ENCODE results near the gene TMED1.

TMED1 gene

DNA sequence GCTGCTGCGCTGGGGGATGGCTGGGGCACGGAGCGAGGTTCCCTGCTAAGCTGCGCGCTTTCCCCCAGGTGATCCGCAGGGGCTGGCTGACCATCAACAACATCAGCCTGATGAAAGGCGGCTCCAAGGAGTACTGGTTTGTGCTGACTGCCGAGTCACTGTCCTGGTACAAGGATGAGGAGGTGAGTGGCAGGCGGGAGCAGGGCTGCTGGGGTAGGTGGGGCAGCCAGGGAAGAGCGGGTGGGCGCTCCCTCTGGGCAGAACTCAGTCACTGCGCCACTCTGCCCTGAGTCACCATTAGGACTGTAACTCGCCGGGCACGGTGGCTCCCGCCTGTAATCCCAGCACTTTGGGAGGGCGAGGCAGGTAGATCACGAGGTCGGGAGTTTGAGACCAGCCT is 23.8 kb downstream of the TMED1 start:
- Histone ChIP-seq H3K4me1 (ENCODE audit: control insufficient read depth in 1 of 2, insufficient read depth in 2 of 2, low read length in 2 of 2) (peaks cover 4 to 8% of the 10 kb centered on the region in 2 experiments), H3K9ac (ENCODE audit: low read length) (no peak overlapping the region), H3K9me3 (ENCODE audit: insufficient read depth, low read depth, low read length) (peaks cover 3% of the 10 kb centered on the region), H3K4ac (ENCODE audit: low read depth, low read length) (no peak overlapping the region), H3K79me1 (ENCODE audit: low read length) (no peaks in the 10 kb centered on the region), H3K4me2 (ENCODE audit: low read length) (no peak overlapping the region), H2BK120ac (ENCODE audit: insufficient read depth, low read length, poor library complexity) (no peak overlapping the region), H2AFZ (ENCODE audit: insufficient read depth, low read length, poor library complexity) (no peak overlapping the region), H4K12ac (ENCODE audit: low read depth, low read length) (peak overlapping the region; percentile 31), H2AK5ac (ENCODE audit: low read length) (no peak overlapping the region), H3K27me3 (ENCODE audit: insufficient read depth, low read length) (no peaks in the 10 kb centered on the region), H4K91ac (ENCODE audit: low read depth, low read length) (no peak overlapping the region), H4K8ac (ENCODE audit: low read depth, low read length) (no peak overlapping the region), H3K4me3 (ENCODE audit: low read depth, low read length) (no peak overlapping the region), H2BK5ac (ENCODE audit: low read depth, low read length, poor library complexity) (no peak overlapping the region), H3K27ac (ENCODE audit: low read depth, low read length) (no peak overlapping the region), H3K14ac (ENCODE audit: low read length) (no peak overlapping the region), H3K23ac (ENCODE audit: low read length) (no peak overlapping the region), H3K79me2 (ENCODE audit: control insufficient read depth, insufficient read depth, low read length, poor library complexity) (no peaks in the 10 kb centered on the region), H2BK12ac (ENCODE audit: low read length) (no peak overlapping the region), H3K36me3 (ENCODE audit: control insufficient read depth in 1 of 2, insufficient read depth in 2 of 2, low read length in 2 of 2) (peaks cover 53 to 65% of the 10 kb centered on the region in 2 experiments), H3K18ac (ENCODE audit: low read length) (no peak overlapping the region)
- no peak for DNase-seq
- no CpG with 5 or more reads among the region's 19 CpGs for WGBS (ENCODE audit: extremely low coverage, insufficient coverage, insufficient read length)

DNA sequence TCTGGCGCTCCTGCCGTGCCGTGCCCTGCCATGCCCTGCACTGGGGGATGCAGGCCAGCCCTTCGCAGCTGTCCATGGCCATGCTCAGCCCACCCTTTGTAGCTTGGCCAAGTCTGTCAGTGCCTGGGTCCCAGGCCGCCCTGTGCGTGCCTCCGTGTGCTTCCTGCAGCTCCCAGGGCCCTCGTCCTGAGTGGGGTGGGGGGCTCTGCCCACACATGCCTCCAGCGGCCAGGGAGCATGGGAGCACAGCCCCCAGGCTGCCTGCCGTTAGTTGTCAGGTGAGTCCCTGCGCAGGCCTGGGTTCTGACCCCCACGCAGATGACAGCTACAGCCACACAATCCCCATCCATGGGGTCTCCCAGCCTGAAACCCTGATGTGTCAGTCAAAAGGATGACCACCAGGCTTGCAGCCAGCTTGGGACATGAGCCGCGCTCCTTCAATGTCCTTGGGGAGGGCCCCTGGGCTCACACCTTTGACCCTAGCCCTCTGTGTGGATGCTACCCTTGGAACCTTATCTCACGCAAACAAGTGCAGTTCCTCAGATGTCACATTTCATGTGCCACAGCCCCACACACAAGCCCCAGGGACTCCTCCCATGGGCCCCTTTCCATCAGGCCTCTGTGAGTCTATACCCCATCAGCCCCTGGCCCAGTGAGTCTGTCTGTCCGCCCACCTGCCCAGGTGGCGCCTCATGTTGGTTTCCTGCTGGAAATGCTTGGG is 24.5 kb downstream of the TMED1 start:
- no peak overlapping the region for H3K23ac ChIP-seq (ENCODE audit: low read length)
- no peaks in the 10 kb centered on the region for H3K79me1 ChIP-seq (ENCODE audit: low read length)
- H3K9me3 ChIP-seq (ENCODE audit: insufficient read depth, low read depth, low read length), result peaks cover 3% of the 10 kb centered on the region
- no peak overlapping the region for H4K12ac ChIP-seq (ENCODE audit: low read depth, low read length)
- no peak overlapping the region for H4K8ac ChIP-seq (ENCODE audit: low read depth, low read length)
- no peak overlapping the region for H2BK12ac ChIP-seq (ENCODE audit: low read length)
- peaks cover 4 to 8% of the 10 kb centered on the region in 2 experiments for H3K4me1 ChIP-seq (ENCODE audit: control insufficient read depth in 1 of 2, insufficient read depth in 2 of 2, low read length in 2 of 2)
- H3K14ac ChIP-seq (ENCODE audit: low read length), result no peak overlapping the region
- H3K4me2 ChIP-seq (ENCODE audit: low read length), result no peak overlapping the region
- H2AFZ ChIP-seq (ENCODE audit: insufficient read depth, low read length, poor library complexity), result no peak overlapping the region
- no peaks in the 10 kb centered on the region for H3K27me3 ChIP-seq (ENCODE audit: insufficient read depth, low read length)
- no peak overlapping the region for H2BK5ac ChIP-seq (ENCODE audit: low read depth, low read length, poor library complexity)
- no peak overlapping the region for H3K27ac ChIP-seq (ENCODE audit: low read depth, low read length)
- no peak overlapping the region for H3K9ac ChIP-seq (ENCODE audit: low read length)
- no peak overlapping the region for H3K4ac ChIP-seq (ENCODE audit: low read depth, low read length)
- no peak overlapping the region for H4K91ac ChIP-seq (ENCODE audit: low read depth, low read length)
- H2AK5ac ChIP-seq (ENCODE audit: low read length), result no peak overlapping the region
- no CpG with 5 or more reads among the region's 17 CpGs for WGBS (ENCODE audit: extremely low coverage, insufficient coverage, insufficient read length)
- no peak overlapping the region for H3K18ac ChIP-seq (ENCODE audit: low read length)
- H3K4me3 ChIP-seq (ENCODE audit: low read depth, low read length), result no peak overlapping the region
- no peaks in the 10 kb centered on the region for H3K79me2 ChIP-seq (ENCODE audit: control insufficient read depth, insufficient read depth, low read length, poor library complexity)
- no peak for DNase-seq
- peaks cover 47 to 59% of the 10 kb centered on the region in 2 experiments for H3K36me3 ChIP-seq (ENCODE audit: control insufficient read depth in 1 of 2, insufficient read depth in 2 of 2, low read length in 2 of 2)
- H2BK120ac ChIP-seq (ENCODE audit: insufficient read depth, low read length, poor library complexity), result no peak overlapping the region

DNA sequence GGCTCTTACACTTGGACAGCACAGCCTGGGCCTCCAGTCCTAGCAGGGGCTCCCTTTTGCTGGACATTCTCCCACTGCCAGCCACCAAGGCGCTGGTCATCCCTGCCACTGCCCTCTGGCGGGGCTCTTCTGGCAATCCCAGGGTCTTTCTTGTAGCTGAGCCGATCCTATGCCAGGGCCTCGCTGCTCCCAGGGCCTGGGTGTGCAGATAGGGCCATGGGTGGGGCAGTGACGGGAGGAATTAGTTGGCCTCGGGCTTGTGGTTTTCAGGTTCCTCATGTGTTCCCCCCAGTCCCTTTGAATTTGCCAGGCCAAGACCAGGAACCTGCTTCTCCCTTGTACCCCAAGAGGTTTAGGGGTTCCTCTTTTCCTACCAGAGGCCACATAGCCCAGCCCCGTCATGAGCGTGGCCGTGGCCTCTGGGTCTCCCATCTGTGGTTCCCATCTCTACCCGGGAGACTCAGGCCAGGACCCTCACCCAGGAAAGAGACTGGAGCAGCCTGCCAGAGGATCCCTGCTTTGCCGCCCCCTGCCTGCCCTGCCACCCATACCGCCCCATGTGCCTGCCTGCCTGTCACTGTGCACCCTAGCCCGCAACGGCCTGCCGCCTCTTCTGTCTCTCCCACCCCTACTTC is 26.2 kb downstream of the TMED1 start:
- no peak overlapping the region for H4K8ac ChIP-seq (ENCODE audit: low read depth, low read length)
- H3K23ac ChIP-seq (ENCODE audit: low read length), result no peak overlapping the region
- H2AFZ ChIP-seq (ENCODE audit: insufficient read depth, low read length, poor library complexity), result no peak overlapping the region
- H4K12ac ChIP-seq (ENCODE audit: low read depth, low read length), result no peak overlapping the region
- no peak overlapping the region for H2BK12ac ChIP-seq (ENCODE audit: low read length)
- H3K9me3 ChIP-seq (ENCODE audit: insufficient read depth, low read depth, low read length), result peaks cover 3% of the 10 kb centered on the region
- no peak overlapping the region for H3K4me2 ChIP-seq (ENCODE audit: low read length)
- no peak overlapping the region for H3K4ac ChIP-seq (ENCODE audit: low read depth, low read length)
- H2BK120ac ChIP-seq (ENCODE audit: insufficient read depth, low read length, poor library complexity), result no peak overlapping the region
- no peak overlapping the region for H2AK5ac ChIP-seq (ENCODE audit: low read length)
- H3K4me1 ChIP-seq (ENCODE audit: control insufficient read depth in 1 of 2, insufficient read depth in 2 of 2, low read length in 2 of 2), result peaks cover 4 to 6% of the 10 kb centered on the region in 2 experiments
- H3K9ac ChIP-seq (ENCODE audit: low read length), result no peak overlapping the region
- no peak overlapping the region for H3K4me3 ChIP-seq (ENCODE audit: low read depth, low read length)
- H2BK5ac ChIP-seq (ENCODE audit: low read depth, low read length, poor library complexity), result no peak overlapping the region
- no peak for DNase-seq
- WGBS (ENCODE audit: extremely low coverage, insufficient coverage, insufficient read length), result no CpG with 5 or more reads among the region's 15 CpGs
- H3K27ac ChIP-seq (ENCODE audit: low read depth, low read length), result no peak overlapping the region
- H3K18ac ChIP-seq (ENCODE audit: low read length), result no peak overlapping the region
- H3K79me2 ChIP-seq (ENCODE audit: control insufficient read depth, insufficient read depth, low read length, poor library complexity), result no peaks in the 10 kb centered on the region
- no peak overlapping the region for H4K91ac ChIP-seq (ENCODE audit: low read depth, low read length)
- peaks cover 55% of the 10 kb centered on the region in 2 experiments for H3K36me3 ChIP-seq (ENCODE audit: control insufficient read depth in 1 of 2, insufficient read depth in 2 of 2, low read length in 2 of 2)
- H3K79me1 ChIP-seq (ENCODE audit: low read length), result no peaks in the 10 kb centered on the region
- H3K14ac ChIP-seq (ENCODE audit: low read length), result no peak overlapping the region
- no peaks in the 10 kb centered on the region for H3K27me3 ChIP-seq (ENCODE audit: insufficient read depth, low read length)

DNA sequence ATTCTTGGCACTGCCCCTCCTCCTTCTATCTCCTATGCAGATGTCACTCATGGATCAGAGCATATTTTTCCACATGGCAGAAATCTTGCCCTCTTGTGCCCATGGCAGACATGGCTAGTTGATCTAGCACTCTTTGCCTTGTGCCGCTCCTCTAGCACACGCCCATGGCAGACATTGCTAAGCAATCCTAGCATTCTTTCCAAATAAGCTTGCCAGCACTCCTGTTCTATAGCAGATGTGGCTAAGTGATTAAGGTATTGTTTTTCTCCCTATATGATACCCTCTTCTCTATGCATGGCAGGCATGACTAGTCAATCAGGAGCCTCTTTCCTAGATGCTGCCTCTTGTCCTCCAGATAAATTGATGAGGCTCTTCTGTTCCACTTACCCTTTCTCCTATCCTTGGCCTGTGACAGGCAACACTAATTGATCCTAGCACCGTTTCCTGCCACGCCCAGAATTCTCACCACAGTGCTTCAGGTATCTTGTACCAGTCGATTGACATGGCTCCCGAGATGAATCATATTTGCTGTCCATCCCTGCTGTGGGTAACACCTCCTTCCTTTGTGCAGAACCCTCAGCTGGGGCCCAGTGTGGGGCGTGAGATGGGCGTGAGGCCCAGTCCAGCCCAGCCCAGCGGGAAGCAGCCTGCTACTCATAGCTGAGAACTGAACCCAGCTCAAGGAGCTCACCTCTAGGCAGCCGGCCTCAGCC is 26.9 kb downstream of the TMED1 start:
- Histone ChIP-seq H3K18ac (ENCODE audit: low read length) (no peak overlapping the region), H2BK120ac (ENCODE audit: insufficient read depth, low read length, poor library complexity) (no peak overlapping the region), H3K79me1 (ENCODE audit: low read length) (no peaks in the 10 kb centered on the region), H3K79me2 (ENCODE audit: control insufficient read depth, insufficient read depth, low read length, poor library complexity) (no peaks in the 10 kb centered on the region), H3K27me3 (ENCODE audit: insufficient read depth, low read length) (no peaks in the 10 kb centered on the region), H3K23ac (ENCODE audit: low read length) (no peak overlapping the region), H2AK5ac (ENCODE audit: low read length) (no peak overlapping the region), H2BK5ac (ENCODE audit: low read depth, low read length, poor library complexity) (no peak overlapping the region), H3K4ac (ENCODE audit: low read depth, low read length) (no peak overlapping the region), H3K4me3 (ENCODE audit: low read depth, low read length) (no peak overlapping the region), H3K36me3 (ENCODE audit: control insufficient read depth in 1 of 2, insufficient read depth in 2 of 2, low read length in 2 of 2) (peaks cover 58% of the 10 kb centered on the region in 2 experiments), H4K91ac (ENCODE audit: low read depth, low read length) (no peak overlapping the region), H4K12ac (ENCODE audit: low read depth, low read length) (no peak overlapping the region), H3K14ac (ENCODE audit: low read length) (no peak overlapping the region), H3K27ac (ENCODE audit: low read depth, low read length) (no peak overlapping the region), H2BK12ac (ENCODE audit: low read length) (no peak overlapping the region), H4K8ac (ENCODE audit: low read depth, low read length) (no peak overlapping the region), H3K9me3 (ENCODE audit: insufficient read depth, low read depth, low read length) (peaks cover 3% of the 10 kb centered on the region), H3K9ac (ENCODE audit: low read length) (no peak overlapping the region), H3K4me2 (ENCODE audit: low read length) (no peak overlapping the region), H3K4me1 (ENCODE audit: control insufficient read depth in 1 of 2, insufficient read depth in 2 of 2, low read length in 2 of 2) (peaks cover 4 to 6% of the 10 kb centered on the region in 2 experiments), H2AFZ (ENCODE audit: insufficient read depth, low read length, poor library complexity) (no peak overlapping the region)
- WGBS (ENCODE audit: extremely low coverage, insufficient coverage, insufficient read length), result no CpG with 5 or more reads among the region's 10 CpGs
- no peak for DNase-seq
